Measurements from ENCODE around the gene TTLL1. TPM values are rescaled to one million over a fixed set of nuclear protein-coding genes. Genes with fewer than 3 reads are reported as not detected.

TTLL1 gene
- total and polyA plus RNA-seq, 9 of the 15 experiments (the other 6 are each of a cell fraction or from before 2014, with no cell fraction given): 0.06 to 0.85 (median 0.17) TPM

GRCh38 chr22:43013355-43014315 lies 75.6 kb downstream of the TTLL1 start:
- no peak for TF ChIP-seq ZNF124 (CRISPR knock-in tag; IDR thresholded peaks at IDR 0.05)
- peak in 1 of 2 experiments; percentile 36 for TF ChIP-seq E2F6 (IDR thresholded peaks at IDR 0.05; ENCODE audit: borderline replicate concordance in 1 of 2, extremely low read depth in 1 of 2, insufficient read depth in 1 of 2, insufficient read length in 1 of 2, low read depth in 1 of 2, low read length in 1 of 2, poor library complexity in 1 of 2, severe bottlenecking in 1 of 2)
- TF ChIP-seq ZNF174 (CRISPR knock-in tag; IDR thresholded peaks at IDR 0.05): no peak
- DNase-seq (ENCODE audit: extremely low read depth in 1 of 4, low spot score in 3 of 4) (no peak), FAIRE-seq (peak; percentile 6), ATAC-seq (no peak)
- peak overlapping the region; percentile 71 for H3K4me3 ChIP-seq
- no peaks in the 10 kb centered on the region for H3K9me3 ChIP-seq (replicated peaks; ENCODE audit: control insufficient read depth, insufficient read depth, low read depth, low read length)
- peaks cover 51% of the 10 kb centered on the region for H3K79me2 ChIP-seq (ENCODE audit: control insufficient read depth, insufficient read depth, low read length)
- in situ Hi-C loops (cut with MboI): no loop called here
- ChIA-PET CTCF (ENCODE audit: low intra/inter-chr PET ratio) (no interaction called here), POLR2A (interaction anchor here (0.6 to 2.4 kb wide), 4 partner anchors 9 to 155 kb away, joined by 3 to 6 read pairs (median 3); no protein-coding TSS in a partner anchor)
- 26% methylated on average over 11 of the region's 16 CpGs for WGBS (ENCODE audit: insufficient coverage, low coverage, missing lambda C conversion rate)
- H3K9ac ChIP-seq (ENCODE audit: insufficient read depth in 1 of 2, low read depth in 2 of 2, low read length in 2 of 2): peak overlapping the region in 1 of 2 experiments; percentile 91; a peak in 3 of 4 replicates
- H3K9me1 ChIP-seq (ENCODE audit: control insufficient read depth, insufficient read depth, low read length): no peaks in the 10 kb centered on the region
- TSS peak; percentile 35 for BruUV-seq (replicated peaks)
- H3K4me1 ChIP-seq (replicated peaks in 1 of 2; ENCODE audit: control insufficient read depth in 2 of 2, insufficient read depth in 2 of 2, low read length in 2 of 2): peaks cover 19% of the 10 kb centered on the region in 2 experiments; a peak in 4 of 5 replicates
- no peak overlapping the region for H3K27ac ChIP-seq (ENCODE audit: extremely low read depth, low read depth, low read length)
- no peak overlapping the region for H2AFZ ChIP-seq (ENCODE audit: low read depth, low read length)
- H3K36me3 ChIP-seq (ENCODE audit: control insufficient read depth, insufficient read depth, low read length): no peaks in the 10 kb centered on the region
- no peaks in the 10 kb centered on the region for H3K27me3 ChIP-seq (ENCODE audit: control insufficient read depth in 2 of 2, insufficient read depth in 2 of 2, low read length in 2 of 2)
- intact Hi-C loops (cut with micrococcal nuclease): no loop called here
- peak overlapping the region; percentile 82 for H3K4me2 ChIP-seq (ENCODE audit: insufficient read depth, low read length)
- peaks cover 12% of the 10 kb centered on the region for H4K20me1 ChIP-seq (replicated peaks; ENCODE audit: control insufficient read depth, insufficient read depth, low read length)

Measured in K562 (cell line).